HepG2 (cell line): Measurements from ENCODE around the gene RHOXF1. TPM values are rescaled to one million over a fixed set of nuclear protein-coding genes. Genes with fewer than 3 reads are reported as not detected.
"Not testable (repeated sequence)": the region's sequence is repeated elsewhere in the genome, so short reads cannot be mapped to it uniquely, and the experiment has no call there.

Source experiments
- ATAC-seq: fragments of 200-7000 bp; cut with Tn5 transposase; 3 replicates; pipeline ENCODE4 v1.9.1; 2020; ENCODE audit warnings: mild to moderate bottlenecking, moderate library complexity
- BruUV-seq: library from RNA; stranded (reverse); fragments of 400-500 nt; replicated peaks from 2 replicates; lab custom pipeline; 2021; lab: Mats Ljungman, UMichigan
- CTCF ChIA-PET: fragments of 300-600 bp; formaldehyde crosslinking; extraction: SDS; loops from one replicate; lab custom pipeline; 2021; ENCODE audit warnings: low total read pairs, inconsistent platforms, low intra/inter-chr PET ratio; lab: Yijun Ruan, JAX
- POLR2A ChIA-PET: fragments of 350-600 bp; sonication (Branson Sonifier 250); formaldehyde crosslinking; loops from one replicate; lab custom pipeline; 2020; ENCODE audit warnings: antibody characterized with exemption, inconsistent platforms; lab: Yijun Ruan, JAX
- DNase-seq: peaks from one replicate; pipeline ENCODE4 v3.0.0-alpha.2; 2015; ENCODE audit warnings: low spot score
- FAIRE-seq: peaks from 3 replicates; lab custom pipeline; 2011; peaks lifted over from hg19 to GRCh38; lab: Jason Lieb, UNC
- H2AFZ ChIP-seq: one replicate; pipeline ENCODE4 v1.6.1; 2011; ENCODE audit warnings: low read length, inconsistent platforms
- H3K27ac ChIP-seq: fragments of 300-600 bp; 3 replicates; pipeline ENCODE4 v1.8.0; 2011; ENCODE audit warnings: mixed run types, mild to moderate bottlenecking, mixed read lengths, low read length, inconsistent platforms; ENCODE audit not compliant: insufficient read depth; ENCODE audit errors: extremely low read length
- H3K27me3 ChIP-seq, 2 experiments: fragments of 200-600 bp in 1 of 2; 2 replicates in 1 of 2; 3 replicates in 1 of 2; pipeline versions ENCODE4 v1.6.0 to v1.8.0; 2011; ENCODE audit warnings: low read length in 2 of 2, mild to moderate bottlenecking in 2 of 2, moderate library complexity in 2 of 2, inconsistent platforms in 1 of 2; ENCODE audit not compliant: insufficient read depth in 2 of 2, control insufficient read depth in 1 of 2
- H3K36me3 ChIP-seq, 2 experiments: fragments of 200-600 bp in 1 of 2; replicated peaks in 1 of 2; 2 replicates in 1 of 2; 3 replicates in 1 of 2; pipeline versions ENCODE4 v1.5.1 to v1.8.0; 2011; ENCODE audit warnings: low read length in 2 of 2, inconsistent platforms in 1 of 2; ENCODE audit not compliant: insufficient read depth in 2 of 2, control insufficient read depth in 1 of 2
- H3K4me1 ChIP-seq: 2 replicates; pipeline ENCODE4 v1.5.1; 2012; ENCODE audit warnings: low read length, inconsistent platforms; ENCODE audit not compliant: insufficient read depth
- H3K4me2 ChIP-seq: 2 replicates; pipeline ENCODE4 v1.6.0; 2011; ENCODE audit warnings: low read depth, low read length, inconsistent platforms
- H3K4me3 ChIP-seq, 3 experiments: fragments of 200-600 bp in 1 of 3; sonication (generic), shearing (Covaris generic) in 1 of 3; replicated peaks in 1 of 3; 2 replicates each; pipeline ENCODE4 v1.5.1; 2011 to 2016; ENCODE audit warnings: low read length in 3 of 3, inconsistent platforms in 2 of 3, low read depth in 2 of 3, mild to moderate bottlenecking in 2 of 3, control low read depth in 1 of 3, mixed read lengths in 1 of 3; ENCODE audit not compliant: insufficient read depth in 1 of 3
- H3K79me2 ChIP-seq: one replicate; pipeline ENCODE4 v1.6.1; 2011; ENCODE audit warnings: low read length, inconsistent platforms; ENCODE audit not compliant: insufficient read depth
- H3K9ac ChIP-seq: 2 replicates; pipeline ENCODE4 v1.6.0; 2011; ENCODE audit warnings: mild to moderate bottlenecking, low read depth, low read length, inconsistent platforms; ENCODE audit not compliant: insufficient read depth
- H3K9me3 ChIP-seq: 2 replicates; pipeline ENCODE4 v1.5.1; 2012; ENCODE audit warnings: mild to moderate bottlenecking, low read length
- H4K20me1 ChIP-seq: 2 replicates; pipeline ENCODE4 v1.6.0; 2011; ENCODE audit warnings: inconsistent platforms, mild to moderate bottlenecking, low read length, moderate library complexity; ENCODE audit not compliant: insufficient read depth
- WGBS: methylation state at CpG from one replicate; pipeline ENCODE4 v1.1.6; 2017; ENCODE audit warnings: low lambda C conversion rate; 5-methylcytosine and 5-hydroxymethylcytosine counted together
- in situ Hi-C: cut with HindIII; loops from 2 replicates; pipeline ENCODE4 v1.10.0; 2017; ENCODE audit warnings: low pct_unique_long_range_greater_than_20kb; ENCODE audit not compliant: extremely low pct_ligation_motif_present
- intact Hi-C: fragments of 100-400 bp; cut with micrococcal nuclease; formaldehyde crosslinking; loops from one replicate; pipeline ENCODE4 v1.10.0; 2022; ENCODE audit not compliant: unreplicated experiment
- polyA plus RNA-seq, 8 experiments: library from polyadenylated mRNA; depleted of rRNA in 3 of 8; stranded (reverse) in 7 of 8; unstranded in 1 of 8; fragments of >200 nt; fragmentation: Illumina TruSeq in 4 of 8; extraction: Trizol in 4 of 8; gene quantifications; 2 replicates each; pipeline versions ENCODE4 v1.2.1 to v1.2.3, GENCODE V29; 2011 to 2016; ENCODE audit warnings: low read depth in 4 of 8, missing spikeins in 1 of 8, mixed read lengths in 1 of 8; ENCODE audit not compliant: insufficient read depth in 1 of 8
- total RNA-seq, 5 experiments: library from RNA; depleted of rRNA; stranded (reverse); fragments of >200 nt; fragmentation: Illumina TruSeq; extraction: Trizol; gene quantifications; 2 replicates each; pipeline ENCODE4 v1.2.3, GENCODE V29; 2016; ENCODE audit warnings: low read depth in 1 of 5

Gene RHOXF1
- total and polyA plus RNA-seq, 2 of the 13 experiments (the other 11 are each of a cell fraction or from before 2014, with no cell fraction given), result not detected

DNA sequence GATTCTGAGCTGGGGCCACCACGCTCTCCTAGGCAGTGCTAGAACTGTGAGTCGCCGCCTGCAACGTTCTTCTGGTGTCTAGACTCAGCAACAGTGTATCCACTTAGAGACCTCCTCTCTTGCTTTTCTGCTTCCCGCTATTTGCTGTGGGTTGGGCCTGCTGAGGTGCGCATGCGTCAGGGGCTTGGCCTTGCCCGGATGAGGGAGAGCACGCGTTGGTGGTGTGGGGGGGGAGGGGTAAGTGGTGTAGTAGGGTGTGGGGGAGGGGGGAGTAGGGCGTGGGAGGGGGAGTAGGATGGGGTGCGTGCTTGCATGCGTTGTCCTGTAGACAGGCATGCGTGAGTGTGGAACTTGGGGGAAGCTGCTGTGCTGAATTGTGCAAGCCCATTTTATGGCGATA, 38.1 kb downstream of the RHOXF1 start, which contains the start of gene RHOXF2B:
Gene RHOXF2B, minus strand, starts transcription at position 101 of the 400 bp plus-strand sequence. CDS start 138 bp downstream, outside the sequence.
- H3K4me2 ChIP-seq, H3K9me3 ChIP-seq, H2AFZ ChIP-seq, H3K79me2 ChIP-seq, ATAC-seq, in situ Hi-C loops, H3K36me3 ChIP-seq, H3K4me3 ChIP-seq, POLR2A ChIA-PET, CTCF ChIA-PET, BruUV-seq, H3K4me1 ChIP-seq, H3K27me3 ChIP-seq, intact Hi-C loops, H4K20me1 ChIP-seq, FAIRE-seq, H3K27ac ChIP-seq, DNase-seq, H3K9ac ChIP-seq: not testable (repeated sequence)
- WGBS, result no CpG with 5 or more reads among the region's 15 CpGs

DNA sequence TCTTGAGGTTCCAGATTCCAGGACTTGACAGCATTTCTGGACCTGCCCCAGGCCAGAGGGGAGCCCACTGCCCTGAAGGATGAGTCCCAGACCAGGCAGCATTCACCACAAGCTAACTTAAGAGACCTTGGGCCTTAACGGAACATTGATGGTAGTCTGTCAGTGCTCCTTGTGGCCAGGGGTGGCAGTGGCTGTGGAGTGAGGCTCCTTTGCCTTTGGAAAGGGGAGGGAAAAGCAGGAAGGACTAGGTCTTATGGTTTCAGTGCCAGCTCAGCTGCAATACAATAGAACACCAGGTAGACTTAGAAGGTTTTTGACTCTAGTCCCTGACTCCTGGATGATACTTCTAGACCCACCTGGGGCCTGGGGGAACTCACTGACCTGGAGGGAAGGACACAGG, 49.5 kb downstream of the RHOXF1 start:
- H4K20me1 ChIP-seq, CTCF ChIA-PET, intact Hi-C loops, POLR2A ChIA-PET, H2AFZ ChIP-seq, H3K27me3 ChIP-seq, H3K4me3 ChIP-seq, H3K9ac ChIP-seq, BruUV-seq, H3K79me2 ChIP-seq, in situ Hi-C loops, H3K4me1 ChIP-seq, H3K4me2 ChIP-seq, DNase-seq, H3K27ac ChIP-seq, H3K36me3 ChIP-seq, H3K9me3 ChIP-seq: not testable (repeated sequence)
- ATAC-seq, result peak; percentile 62; the same call in 2 of the 3 replicates
- WGBS, result 20% methylated on average over 1 of the region's 1 CpG
- FAIRE-seq, result peak; percentile 76

Other genes starting within 250 kb of the RHOXF1 start
- 15.4 and 21.4 TPM in 2 replicates for gene RNF113A, start 244.2 kb downstream of the RHOXF1 start, total RNA-seq (2016; rRNA removed; fragmentation: Illumina TruSeq; extraction: Trizol)
- gene RNF113A, start 244.2 kb downstream of the RHOXF1 start, polyA plus RNA-seq (2011; rRNA removed), result 14.0 and 16.3 TPM in 2 replicates
- 167 and 181 TPM in 2 replicates for gene NDUFA1, start 244.1 kb downstream of the RHOXF1 start, total RNA-seq (2016; rRNA removed; fragmentation: Illumina TruSeq; extraction: Trizol)
- 102 and 150 TPM in 2 replicates for gene NDUFA1, start 244.1 kb downstream of the RHOXF1 start, polyA plus RNA-seq (2011; rRNA removed)
- 1.7 and 1.9 TPM in 2 replicates for gene AKAP14, start 220.0 kb downstream of the RHOXF1 start, total RNA-seq (2016; rRNA removed; fragmentation: Illumina TruSeq; extraction: Trizol)
- 0.20 TPM in 1 of 2 replicates, not detected in the other for gene AKAP14, start 220.0 kb downstream of the RHOXF1 start, polyA plus RNA-seq (2011; rRNA removed)
- 6.1 and 9.0 TPM in 2 replicates for gene NKAP, start 172.2 kb downstream of the RHOXF1 start, total RNA-seq (2016; rRNA removed; fragmentation: Illumina TruSeq; extraction: Trizol)
- 3.3 and 3.6 TPM in 2 replicates for gene NKAP, start 172.2 kb downstream of the RHOXF1 start, polyA plus RNA-seq (2011; rRNA removed)
- not detected in 2 replicates for gene RHOXF2B, start 38.2 kb downstream of the RHOXF1 start, total RNA-seq (2016; rRNA removed; fragmentation: Illumina TruSeq; extraction: Trizol)
- not detected in 2 replicates for gene RHOXF2B, start 38.2 kb downstream of the RHOXF1 start, polyA plus RNA-seq (2011; rRNA removed)
- not detected in 2 replicates for gene RHOXF2, start 42.7 kb upstream of the RHOXF1 start, total RNA-seq (2016; rRNA removed; fragmentation: Illumina TruSeq; extraction: Trizol)
- not detected in 2 replicates for gene RHOXF2, start 42.7 kb upstream of the RHOXF1 start, polyA plus RNA-seq (2011; rRNA removed)
- gene ZBTB33, start 134.9 kb upstream of the RHOXF1 start, total RNA-seq (2016; rRNA removed; fragmentation: Illumina TruSeq; extraction: Trizol), result 20.2 and 36.2 TPM in 2 replicates
- 5.7 and 6.5 TPM in 2 replicates for gene ZBTB33, start 134.9 kb upstream of the RHOXF1 start, polyA plus RNA-seq (2011; rRNA removed)
- 0.40 and 0.56 TPM in 2 replicates for gene TMEM255A, start 195.5 kb upstream of the RHOXF1 start, total RNA-seq (2016; rRNA removed; fragmentation: Illumina TruSeq; extraction: Trizol)
- gene TMEM255A, start 195.5 kb upstream of the RHOXF1 start, polyA plus RNA-seq (2011; rRNA removed), result 0.13 TPM in 2 replicates
- gene ATP1B4, start 246.2 kb upstream of the RHOXF1 start, total RNA-seq (2016; rRNA removed; fragmentation: Illumina TruSeq; extraction: Trizol), result not detected in 2 replicates
- not detected in 2 replicates for gene ATP1B4, start 246.2 kb upstream of the RHOXF1 start, polyA plus RNA-seq (2011; rRNA removed)